Measurements from ENCODE around the gene CPSF4L.
A peak's percentile ranks its signal among the peaks of the same experiment; 100 is the strongest.
"Not testable (repeated sequence)": the region's sequence is repeated elsewhere in the genome, so short reads cannot be mapped to it uniquely, and the experiment has no call there.

CPSF4L gene

DNA sequence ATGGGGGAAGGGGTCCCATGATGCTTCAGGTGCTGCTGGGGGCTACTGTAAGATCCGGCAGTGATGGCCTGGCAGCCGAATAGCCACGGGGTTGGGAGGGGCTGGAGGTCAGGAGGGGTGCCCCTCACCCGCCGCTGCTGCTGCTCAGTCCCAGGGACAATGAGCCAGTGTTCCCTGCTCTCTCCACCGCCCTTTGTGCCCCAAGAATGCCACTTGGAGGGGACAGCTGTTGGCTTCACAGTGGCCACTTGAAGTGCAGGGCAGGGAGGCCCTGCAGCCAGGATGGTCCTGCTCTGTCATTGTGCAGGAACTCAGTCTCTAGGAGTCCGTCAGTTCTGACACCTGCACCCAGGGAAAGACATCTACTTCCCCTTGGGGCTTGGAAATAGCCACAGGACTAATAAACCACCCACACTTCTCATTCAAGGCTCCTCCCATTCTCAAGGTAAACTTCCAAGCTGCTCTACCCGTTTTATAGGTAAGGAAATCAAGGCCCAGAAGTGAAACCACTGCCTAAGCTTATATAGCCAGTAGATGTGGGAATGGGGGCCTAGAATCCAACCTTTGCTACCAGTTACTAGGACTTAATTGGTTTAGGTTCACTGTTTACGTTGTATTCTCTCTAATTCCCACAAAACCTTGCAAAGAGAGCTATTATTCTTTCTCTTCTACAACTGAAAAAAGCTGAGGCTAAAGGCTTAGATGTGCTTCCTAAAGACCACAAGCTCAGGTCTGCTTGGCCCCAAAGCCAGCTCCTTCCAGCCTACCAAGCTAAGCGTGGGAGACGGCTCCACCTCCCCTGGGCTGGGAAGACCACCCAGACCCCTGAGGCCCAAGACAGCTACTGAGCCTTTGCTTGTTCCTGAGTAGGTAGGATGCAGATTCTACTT lies 6.2 kb upstream of the CPSF4L start:
- no peak for DNase-seq

DNA sequence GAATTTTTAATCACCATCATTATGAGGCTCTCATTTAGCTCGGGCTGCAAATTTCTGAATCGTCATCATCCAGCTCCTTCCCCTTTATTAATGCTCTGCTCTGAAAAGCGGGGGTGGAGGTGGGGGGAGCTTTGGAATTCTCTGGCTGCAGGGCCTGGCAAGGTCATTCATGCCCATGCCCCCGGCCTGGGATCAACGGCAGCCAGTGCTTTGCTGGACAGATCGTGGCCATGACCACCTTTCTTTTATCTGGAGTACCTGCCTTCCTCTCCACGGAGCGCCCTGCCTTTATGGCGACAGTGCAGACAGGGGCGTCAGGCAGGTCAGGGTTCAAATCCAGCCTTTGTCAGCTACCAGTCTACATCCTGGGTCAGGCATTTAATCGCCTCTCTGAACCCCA lies 5.1 kb upstream of the CPSF4L start:
- DNase-seq = no peak

DNA sequence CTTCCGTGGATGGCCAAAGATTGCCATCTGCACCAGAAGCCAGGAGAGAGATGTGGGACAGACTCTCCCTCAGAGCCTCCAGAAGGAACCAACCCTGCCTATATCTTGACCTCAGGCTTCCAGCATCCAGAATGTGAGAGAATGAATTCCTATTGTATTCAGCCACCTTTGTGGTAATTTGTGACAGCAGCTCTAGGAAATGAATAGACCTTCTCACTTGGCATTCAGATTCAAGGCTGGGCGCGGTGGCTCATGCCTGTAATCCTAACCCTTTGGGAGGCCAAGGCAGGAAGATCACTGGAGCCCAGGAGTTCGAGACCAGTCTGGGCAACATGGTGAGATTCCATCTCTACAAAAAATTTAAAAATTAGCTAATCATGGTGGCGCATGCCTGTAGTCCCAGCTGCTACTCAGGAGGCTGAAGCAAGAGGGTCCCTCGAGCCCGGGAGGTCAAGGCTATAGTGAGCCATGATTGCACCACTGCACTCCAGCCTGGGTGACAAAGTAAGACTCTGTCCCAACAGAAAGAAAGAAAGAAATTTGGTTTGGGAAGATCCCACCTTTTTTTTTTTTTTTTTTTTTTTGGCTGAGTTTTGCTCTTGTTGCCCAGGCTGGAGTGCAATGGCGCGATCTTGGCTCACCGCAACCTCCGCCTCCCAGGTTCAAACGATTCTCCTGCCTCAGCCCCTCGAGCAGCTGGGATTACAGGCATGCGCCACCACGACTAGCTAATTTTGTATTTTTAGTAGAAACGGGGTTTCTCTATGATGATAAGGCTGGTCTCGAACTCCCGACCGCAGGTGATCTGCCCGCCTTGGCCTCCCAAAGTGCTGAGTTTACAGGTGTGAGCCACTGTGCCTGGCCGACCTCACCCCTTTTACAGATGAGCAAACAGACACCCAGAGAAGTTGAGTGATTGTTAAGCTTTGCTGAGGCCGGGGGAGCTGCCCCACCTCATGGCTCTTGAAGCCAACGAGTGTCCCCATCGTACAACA lies 4.3 kb upstream of the CPSF4L start:
- DNase-seq = no peak

DNA sequence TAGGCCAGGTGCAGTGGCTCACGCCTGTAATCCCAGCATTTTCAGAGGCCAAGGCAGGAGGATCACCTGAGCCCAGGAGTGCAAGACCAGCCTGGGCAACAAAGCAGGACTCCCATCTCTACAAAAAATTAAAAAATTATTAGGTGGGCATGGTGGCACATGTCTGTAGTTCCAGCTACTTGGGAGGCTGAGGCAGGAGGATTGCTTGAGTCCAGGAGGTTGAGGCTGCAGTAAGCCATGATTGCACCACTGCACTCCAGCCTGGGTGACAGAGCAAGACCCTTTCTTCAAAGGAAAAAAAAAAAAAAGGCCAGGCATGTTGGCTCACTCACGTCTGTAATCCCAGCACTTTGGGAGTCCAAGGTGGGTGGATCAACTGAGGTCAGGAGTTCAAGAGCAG lies 2.8 kb upstream of the CPSF4L start:
- not testable (repeated sequence) for DNase-seq

DNA sequence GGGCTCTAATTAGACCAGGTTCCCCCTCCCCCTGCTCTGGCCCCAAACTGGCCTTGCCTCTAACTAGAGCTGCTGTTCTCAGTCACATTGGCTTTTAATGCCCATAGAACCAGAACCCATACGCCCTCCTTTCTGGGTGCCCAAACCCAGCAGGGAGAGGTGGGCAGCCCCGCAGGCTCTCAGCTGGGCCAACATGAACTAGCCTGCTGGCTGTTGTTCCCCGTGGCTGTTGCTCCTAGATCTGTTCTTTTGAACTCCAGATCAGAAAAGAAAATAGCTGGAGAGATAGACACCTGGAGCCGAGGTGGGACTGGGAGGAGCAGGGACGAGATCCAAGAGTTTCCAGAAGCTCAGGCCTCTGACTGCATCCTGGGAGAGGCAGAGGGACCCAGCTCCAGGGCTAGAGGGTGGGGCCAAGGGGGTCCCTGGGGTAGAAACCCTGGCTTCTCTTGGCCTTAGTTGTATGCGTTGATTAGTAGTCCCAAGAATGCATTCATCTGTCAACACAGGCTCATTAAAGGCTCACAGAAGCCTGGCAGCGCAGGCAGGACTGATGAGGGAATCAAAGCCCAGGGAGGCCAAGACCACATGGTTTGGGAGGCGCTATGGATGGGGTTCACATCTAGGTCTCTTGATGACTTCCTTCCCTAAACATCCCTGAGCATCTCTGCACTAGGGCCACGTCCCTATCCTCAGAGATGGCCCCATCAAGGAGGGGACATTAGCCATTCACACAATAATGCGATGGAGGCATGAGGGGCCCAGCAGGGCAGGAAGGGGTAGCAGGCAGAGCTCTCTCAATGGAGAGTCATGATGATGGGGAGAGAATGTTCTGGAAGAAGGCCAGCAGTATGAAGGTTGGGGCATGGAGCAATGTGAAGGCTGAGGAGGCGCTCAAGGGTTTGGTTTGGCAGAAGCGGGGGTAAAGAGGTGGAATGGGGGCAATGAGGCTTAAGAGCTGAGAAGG lies 1.3 kb upstream of the CPSF4L start:
- DNase-seq = peak; percentile 40

DNA sequence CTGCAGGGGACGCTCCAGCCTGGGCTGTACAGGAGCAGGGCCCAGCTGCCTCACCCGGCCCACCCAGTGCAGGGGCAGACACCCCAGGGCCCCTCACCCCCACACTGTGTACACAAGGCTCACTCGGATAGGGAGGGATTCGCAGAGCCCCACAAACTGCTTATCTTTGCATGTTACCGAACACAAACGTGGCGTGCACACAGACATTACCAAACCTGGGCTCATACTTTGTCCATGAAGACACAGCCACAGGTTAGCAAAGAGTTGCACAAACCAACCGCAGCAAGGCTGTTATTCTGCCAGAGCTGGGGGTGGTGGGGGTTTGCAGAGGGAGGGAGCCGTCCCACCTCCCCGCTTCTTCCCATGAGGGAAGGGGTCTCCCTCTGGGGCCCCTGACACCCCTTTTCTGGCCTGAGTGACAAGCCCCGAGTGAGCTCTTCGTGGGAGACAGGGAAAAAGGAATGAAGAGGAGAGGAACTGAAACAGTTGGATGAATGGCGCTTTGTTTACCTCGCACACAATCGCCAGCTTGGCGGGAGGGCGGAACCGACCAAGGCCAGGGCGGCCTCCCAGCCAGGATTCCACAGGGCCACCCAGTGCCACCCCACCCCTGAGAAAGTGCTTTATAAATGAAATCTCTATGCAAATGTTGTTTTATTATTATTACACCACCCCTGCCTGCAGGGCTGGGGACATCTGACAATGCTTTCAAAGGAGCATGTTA lies 434 bp upstream of the CPSF4L start:
- DNase-seq = no peak

DNA sequence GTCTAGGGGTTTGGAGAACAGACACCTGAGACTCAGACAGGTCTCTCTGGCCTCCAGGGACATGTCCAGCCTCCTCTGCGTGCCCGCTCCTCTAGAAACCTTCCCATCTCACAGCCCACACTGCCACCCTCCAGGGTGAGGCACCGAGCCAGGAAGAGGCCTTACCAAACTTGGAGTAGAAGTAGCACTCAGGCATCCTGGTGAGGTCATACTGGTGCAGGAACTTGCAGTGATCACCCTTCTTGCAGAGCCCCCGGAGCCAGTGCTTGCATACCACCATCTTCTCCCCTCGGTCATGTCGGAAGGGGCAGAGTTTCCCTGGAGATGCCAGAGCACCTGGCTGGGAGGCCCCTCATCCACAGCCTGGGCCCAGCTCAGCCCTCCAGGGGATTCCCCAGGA lies 4.2 kb downstream of the CPSF4L start:
- DNase-seq = peak; percentile 20

DNA sequence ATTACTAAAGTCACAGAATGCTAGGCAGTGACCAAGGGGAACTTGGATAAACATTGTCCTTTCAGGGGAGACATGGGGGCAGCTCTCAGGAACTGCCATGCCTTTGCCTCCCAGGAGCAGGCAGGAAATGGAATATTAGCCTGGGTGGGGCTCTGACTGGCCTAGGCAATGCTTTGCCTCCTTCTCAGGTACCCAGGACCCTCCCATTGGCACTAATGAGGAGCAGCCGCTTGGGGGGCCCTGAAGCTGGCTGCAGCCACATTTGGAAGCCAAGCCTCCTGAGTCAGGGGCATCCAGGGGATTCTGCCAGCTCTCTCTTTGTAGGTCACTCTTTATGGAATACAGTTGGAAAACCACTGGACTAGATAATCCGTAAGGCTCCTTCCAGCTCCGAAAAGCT lies 5.5 kb downstream of the CPSF4L start:
- no peak for DNase-seq

DNA sequence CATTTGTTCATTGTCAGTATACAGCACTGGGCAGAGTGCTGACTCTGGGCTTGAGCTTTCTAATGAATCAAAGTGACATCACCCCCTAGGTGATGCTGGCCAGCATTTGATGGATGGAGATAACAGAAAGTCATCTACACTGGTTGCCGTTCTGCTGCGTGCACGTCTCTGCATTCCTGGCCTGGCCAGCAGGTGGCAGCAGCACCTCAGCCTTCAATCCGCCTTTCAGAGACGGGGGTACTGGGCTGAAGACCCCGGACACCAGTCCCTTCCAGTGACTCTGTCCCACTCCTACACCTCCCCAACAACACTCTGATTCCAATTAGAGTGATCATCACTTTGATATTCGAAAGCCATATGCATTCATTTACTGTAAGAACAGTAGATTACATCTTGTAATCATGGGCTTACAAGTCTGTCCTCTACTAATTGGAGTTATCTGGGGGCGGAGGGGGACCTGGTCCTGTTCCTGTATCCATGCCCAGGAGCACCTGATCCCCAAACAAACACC lies 6.0 kb downstream of the CPSF4L start:
- DNase-seq = peak; percentile 30

DNA sequence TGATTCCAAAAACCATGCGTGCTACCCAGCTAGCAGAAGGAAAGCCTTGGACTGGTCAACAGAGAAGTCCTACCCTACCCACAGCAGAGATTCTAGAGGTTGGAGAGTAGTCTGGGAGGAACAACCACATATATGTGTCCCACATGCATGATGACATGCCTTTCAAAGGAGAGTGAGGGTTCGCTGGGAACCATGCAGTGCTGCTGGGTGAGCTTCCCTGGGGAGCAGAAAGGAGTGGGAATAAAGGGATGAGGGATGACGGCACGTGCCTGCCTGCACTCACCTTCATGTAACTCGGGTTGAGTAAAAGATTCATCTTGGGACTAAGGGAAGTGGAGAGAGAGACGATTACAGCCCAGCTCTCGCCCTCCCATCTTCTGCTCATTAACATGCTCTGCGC lies 9.8 kb downstream of the CPSF4L start:
- DNase-seq = no peak

DNA sequence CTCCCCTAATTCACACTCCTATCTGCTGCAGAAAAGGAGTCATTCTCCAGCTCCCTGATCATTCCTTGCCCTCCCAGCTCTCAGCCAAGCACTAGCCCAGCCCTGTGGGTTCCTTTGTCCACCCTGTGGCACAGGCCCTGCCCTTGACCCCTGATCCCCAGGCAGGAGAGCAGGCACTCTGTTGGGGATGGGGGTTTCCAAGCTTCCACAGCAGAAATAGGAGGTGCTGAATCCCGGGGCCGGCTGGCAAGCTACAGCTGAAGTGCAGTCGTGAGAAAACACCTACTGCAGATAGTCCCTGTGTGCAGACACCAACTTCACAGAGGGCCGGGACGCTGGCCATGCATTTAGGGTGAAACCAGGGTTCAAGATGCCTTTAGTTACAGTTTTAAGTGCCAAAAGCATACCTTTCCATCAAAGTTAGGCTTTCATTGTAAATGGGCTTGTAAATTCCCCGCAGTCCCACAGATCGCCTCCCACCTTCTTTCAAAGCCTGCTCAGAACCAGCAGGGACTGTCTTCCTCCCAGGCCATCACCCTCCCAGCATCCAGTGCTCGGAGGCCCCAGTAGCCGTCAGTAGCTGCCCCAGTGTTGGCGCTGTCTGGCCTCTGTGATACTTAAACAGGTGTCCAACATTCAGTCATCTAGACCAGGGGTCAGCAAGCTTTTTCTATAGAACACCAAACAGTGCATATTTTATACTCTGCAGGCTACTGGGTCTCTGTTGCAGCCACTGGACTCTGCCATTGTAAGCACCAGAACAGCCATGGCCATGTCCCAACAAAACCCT lies 10.6 kb downstream of the CPSF4L start:
- DNase-seq = no peak

DNA sequence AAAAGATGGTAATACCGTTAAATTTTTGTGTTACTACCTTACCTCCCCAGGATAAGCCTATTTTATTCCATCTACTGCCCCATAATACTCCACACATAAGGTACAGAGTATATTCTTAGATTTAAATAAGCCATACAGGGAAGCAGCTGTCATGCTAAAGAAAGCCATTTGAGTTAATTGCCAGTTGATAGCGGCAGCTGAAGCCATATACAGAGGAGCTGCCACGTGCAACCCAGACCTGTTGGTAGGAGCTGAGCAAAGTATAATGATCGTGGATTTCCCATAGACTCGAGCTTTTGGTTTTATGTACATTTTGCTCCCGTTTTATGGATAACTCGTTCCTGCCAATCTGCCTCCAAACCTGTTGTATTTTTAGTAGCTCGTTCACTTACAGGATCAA lies 12.0 kb downstream of the CPSF4L start:
- DNase-seq = no peak

DNA sequence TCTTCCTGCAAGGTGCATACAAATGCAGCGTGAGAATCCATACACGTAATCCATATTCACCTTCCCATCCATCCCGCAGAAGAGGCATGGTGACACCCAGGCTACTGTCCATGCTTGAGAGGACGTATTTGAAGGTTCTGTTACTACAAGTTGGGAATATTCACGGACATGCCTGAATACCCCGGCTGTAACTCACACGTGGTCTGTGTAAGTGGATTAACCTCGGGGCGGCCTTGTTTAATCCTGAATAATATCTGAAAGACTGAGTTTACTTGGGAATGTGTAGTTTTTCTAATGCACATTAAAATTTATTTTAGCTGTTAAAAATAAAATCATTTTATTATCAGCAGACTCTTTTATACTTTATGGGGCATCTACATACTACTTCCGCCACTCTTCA lies 13.1 kb downstream of the CPSF4L start:
- DNase-seq = no peak

DNA sequence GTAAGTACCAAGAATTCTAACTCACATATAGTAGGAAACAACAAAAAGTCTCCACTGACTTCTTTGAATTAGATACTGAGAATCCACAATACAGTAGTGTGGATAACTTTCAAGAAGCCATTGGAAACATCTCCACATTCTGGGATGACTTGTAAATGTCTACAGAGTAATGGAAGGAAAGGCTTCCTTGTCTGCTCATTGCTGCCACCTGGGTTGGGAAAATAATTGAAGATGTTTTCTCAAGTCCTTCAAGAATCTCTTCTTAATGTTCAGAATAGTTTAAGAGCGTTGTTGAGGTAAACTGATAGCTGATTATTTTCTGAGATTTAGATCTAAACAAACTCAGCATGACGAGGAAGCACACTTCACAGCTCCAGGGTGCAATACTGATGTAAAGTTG lies 14.0 kb downstream of the CPSF4L start:
- no peak for DNase-seq

DNA sequence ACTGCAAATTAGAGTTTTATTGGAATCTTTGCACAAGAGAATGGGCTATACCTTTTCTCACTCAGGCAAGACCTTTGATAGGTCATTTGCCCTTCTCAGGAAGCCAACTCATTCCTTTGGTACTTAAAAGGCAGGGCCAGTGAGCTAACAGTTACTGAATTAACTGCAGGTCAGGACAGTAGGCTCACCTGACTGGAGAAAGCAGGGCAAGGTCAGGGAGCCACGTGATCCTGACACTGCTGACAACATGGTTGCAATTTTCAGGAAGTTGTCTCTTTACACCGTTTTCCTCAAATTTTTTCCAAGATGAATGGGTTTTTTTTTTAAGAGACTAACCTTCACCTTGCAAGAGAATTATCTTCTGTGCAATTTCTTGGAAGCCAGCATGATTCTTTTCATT lies 21.1 kb downstream of the CPSF4L start:
- DNase-seq = no peak

DNA sequence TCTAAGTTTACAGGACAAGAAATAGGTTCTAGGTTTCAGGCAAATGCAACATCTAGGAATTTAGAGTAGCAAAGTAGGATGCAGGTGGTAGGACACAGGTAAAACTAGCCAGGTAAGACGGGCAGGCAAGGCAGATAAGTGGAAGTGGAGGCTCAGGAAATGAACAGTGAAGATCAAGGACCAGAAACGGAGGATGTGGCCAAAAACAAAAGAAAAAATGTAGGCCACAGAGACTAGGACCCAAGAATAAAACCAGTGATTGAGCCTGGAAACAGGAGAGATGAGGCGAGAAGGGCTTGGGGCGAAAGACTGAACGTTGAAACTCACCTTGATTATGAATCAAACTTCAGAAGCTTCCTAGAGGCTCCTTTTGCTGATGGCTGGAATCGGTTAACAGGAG lies 24.0 kb downstream of the CPSF4L start:
- DNase-seq = no peak

DNA sequence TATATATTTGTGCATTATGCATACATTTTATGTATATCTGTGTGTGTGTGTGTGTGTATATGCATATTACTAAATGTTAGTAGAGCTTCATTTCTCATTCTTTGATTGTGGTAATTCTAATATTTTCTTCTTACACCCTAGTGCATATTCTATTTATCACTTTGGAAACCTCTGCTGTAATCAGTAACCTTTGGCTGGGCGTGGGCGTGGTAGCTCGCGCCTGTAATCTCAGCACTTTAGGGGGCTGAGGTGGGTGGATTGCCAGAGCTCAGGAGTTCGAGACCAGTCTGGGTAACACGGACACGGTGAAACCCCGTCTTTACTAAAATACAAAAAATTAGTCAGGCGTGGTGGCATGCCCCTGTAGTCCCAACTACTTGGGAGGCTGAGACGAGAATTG lies 26.9 kb downstream of the CPSF4L start:
- DNase-seq = no peak

DNA sequence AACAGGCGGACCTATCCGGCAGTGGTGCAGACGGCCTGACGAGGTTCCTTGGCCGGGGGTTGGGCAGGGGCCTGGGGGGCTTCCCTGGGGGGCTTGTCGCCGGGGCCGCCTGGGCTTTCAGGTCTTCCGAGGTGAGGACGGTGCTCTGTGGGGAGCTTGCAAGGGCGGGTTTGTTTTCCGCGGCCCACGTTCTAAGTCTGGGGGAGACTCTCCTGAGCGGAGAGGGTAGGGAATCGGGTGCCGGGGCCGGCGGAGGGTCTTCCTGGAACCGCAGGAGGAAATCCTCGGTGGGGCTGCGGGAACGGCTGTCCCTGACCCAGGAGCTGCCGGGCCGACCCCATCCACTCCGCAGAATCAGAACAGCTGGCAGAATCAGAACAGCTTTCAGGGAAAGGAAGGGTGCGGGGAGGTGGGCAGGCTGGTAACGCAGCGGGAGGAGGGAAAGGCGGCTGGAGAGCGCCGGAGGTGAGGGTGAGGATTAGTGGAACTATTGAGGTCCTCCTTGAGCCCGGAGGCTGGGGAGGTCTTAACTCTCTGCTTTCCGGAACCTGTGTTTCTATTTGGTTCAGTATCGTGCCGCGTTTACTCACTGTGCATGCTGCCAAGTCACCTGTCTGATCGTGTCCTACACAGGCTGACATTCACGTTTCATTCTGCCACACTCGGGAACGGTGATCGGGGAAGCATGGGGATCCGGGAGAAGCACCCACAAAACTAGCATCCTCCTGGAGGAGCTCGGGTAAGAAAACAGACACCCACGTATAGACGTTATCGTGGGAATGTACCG lies 28.9 kb downstream of the CPSF4L start:
- DNase-seq = peak; percentile 29

DNA sequence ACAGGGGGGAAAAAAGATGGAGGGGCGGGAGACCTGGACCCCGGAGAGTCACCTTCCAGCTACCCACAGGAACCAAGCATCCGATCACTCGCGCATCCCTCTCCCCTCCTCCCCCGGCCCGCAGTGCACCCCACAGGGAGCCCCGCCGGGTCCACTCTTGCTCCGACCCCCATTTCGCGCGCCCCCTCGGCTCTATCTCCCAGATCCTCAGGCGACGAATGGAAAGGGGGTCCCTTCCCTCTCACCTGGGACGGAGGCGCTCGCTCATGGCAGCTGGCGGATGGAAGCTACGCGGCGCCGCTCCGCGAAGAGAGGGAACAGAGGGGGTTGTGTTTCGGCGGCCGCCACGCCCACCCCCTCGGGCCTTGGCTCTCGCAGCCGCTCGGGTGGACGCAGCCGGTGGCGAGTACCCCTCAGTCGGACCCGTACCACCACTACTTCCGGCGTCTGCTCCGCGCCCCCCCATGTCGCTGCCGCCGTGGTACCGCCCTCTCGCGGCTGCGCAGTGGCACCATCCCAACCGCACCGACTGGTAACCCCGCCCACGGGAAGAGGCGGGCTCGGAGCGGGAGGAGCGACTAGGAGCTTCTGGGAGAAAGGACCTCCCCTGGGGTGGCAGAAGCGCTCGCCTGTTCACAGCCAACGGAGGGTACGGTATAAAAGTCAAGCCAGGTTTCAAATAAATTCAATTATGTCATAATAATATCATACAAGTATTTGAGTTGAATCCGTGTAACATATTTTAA lies 29.7 kb downstream of the CPSF4L start:
- peak; percentile 93 for DNase-seq
